ENCODE results near the gene LRRC75A. TPM values are rescaled to one million over a fixed set of nuclear protein-coding genes. Genes with fewer than 3 reads are reported as not detected.

Gene LRRC75A
- total and polyA plus RNA-seq, 2 of the 13 experiments (the other 11 are each of a cell fraction or from before 2014, with no cell fraction given) = 0.03 TPM; not detected in 1

DNA sequence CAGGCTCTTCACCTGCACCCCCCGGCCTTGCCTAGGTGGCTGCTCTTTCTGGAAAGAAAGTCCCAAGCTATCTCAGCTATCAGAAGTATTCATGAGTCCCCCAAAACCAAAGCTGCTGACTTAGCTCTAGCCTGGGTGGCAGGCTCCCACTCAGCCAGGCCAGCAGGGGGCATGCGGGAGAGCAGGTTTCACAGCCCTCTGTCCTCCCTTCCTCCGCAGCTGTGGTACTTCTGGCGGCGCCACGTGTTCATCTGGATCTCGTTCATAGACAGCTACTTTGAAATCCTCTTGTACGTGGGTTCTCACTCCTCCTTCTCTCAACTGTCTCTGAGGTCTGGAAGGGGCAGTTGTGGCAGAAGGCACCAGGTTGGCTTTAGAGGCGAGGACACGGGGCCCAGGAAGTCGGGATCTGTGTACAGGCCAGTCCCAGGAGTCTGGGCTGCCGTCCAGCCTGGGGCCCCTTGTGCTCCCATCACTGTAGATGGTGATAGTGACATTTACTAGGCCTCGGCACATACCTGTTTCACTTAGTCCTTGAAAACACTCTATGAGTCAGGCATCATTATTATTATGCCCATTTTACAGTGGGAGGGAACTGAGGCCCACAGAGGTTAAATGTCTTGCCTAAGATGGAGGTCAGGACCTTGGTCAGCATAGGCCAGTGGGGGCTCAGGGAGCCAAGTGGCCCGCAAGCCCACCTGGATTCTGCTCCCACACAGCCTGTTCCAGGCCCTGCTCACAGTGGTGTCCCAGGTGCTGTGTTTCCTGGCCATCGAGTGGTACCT lies 63.7 kb downstream of the LRRC75A start (continued):
- TF ChIP-seq, protein P1, sequence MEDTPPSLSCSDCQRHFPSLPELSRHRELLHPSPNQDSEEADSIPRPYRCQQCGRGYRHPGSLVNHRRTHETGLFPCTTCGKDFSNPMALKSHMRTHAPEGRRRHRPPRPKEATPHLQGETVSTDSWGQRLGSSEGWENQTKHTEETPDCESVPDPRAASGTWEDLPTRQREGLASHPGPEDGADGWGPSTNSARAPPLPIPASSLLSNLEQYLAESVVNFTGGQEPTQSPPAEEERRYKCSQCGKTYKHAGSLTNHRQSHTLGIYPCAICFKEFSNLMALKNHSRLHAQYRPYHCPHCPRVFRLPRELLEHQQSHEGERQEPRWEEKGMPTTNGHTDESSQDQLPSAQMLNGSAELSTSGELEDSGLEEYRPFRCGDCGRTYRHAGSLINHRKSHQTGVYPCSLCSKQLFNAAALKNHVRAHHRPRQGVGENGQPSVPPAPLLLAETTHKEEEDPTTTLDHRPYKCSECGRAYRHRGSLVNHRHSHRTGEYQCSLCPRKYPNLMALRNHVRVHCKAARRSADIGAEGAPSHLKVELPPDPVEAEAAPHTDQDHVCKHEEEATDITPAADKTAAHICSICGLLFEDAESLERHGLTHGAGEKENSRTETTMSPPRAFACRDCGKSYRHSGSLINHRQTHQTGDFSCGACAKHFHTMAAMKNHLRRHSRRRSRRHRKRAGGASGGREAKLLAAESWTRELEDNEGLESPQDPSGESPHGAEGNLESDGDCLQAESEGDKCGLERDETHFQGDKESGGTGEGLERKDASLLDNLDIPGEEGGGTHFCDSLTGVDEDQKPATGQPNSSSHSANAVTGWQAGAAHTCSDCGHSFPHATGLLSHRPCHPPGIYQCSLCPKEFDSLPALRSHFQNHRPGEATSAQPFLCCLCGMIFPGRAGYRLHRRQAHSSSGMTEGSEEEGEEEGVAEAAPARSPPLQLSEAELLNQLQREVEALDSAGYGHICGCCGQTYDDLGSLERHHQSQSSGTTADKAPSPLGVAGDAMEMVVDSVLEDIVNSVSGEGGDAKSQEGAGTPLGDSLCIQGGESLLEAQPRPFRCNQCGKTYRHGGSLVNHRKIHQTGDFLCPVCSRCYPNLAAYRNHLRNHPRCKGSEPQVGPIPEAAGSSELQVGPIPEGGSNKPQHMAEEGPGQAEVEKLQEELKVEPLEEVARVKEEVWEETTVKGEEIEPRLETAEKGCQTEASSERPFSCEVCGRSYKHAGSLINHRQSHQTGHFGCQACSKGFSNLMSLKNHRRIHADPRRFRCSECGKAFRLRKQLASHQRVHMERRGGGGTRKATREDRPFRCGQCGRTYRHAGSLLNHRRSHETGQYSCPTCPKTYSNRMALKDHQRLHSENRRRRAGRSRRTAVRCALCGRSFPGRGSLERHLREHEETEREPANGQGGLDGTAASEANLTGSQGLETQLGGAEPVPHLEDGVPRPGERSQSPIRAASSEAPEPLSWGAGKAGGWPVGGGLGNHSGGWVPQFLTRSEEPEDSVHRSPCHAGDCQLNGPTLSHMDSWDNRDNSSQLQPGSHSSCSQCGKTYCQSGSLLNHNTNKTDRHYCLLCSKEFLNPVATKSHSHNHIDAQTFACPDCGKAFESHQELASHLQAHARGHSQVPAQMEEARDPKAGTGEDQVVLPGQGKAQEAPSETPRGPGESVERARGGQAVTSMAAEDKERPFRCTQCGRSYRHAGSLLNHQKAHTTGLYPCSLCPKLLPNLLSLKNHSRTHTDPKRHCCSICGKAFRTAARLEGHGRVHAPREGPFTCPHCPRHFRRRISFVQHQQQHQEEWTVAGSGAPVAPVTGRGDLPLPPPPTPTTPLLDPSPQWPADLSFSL (CRISPR knock-in tag; IDR thresholded peaks at IDR 0.05) = no peak
- TF ChIP-seq NR2F6 (IDR thresholded peaks at IDR 0.05) = no peak
- 0 out of 2 replicates have a peak, but pooled peaks have one; percentile 37 for TF ChIP-seq NR2F6 (CRISPR knock-in tag; IDR thresholded peaks at IDR 0.05)
- no peak for TF ChIP-seq ZBTB3 (CRISPR knock-in tag; IDR thresholded peaks at IDR 0.05; ENCODE audit: borderline replicate concordance, low read depth)
- TF ChIP-seq, protein P2, sequence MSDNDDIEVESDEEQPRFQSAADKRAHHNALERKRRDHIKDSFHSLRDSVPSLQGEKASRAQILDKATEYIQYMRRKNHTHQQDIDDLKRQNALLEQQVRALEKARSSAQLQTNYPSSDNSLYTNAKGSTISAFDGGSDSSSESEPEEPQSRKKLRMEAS (IDR thresholded peaks at IDR 0.05) = peak; percentile 97
- TF ChIP-seq ESRRA (CRISPR knock-in tag; IDR thresholded peaks at IDR 0.05; ENCODE audit: low read depth) = no peak
- TF ChIP-seq HMG20A (CRISPR knock-in tag; IDR thresholded peaks at IDR 0.05; ENCODE audit: borderline replicate concordance) = no peak
- no peak for TF ChIP-seq ZNF564 (CRISPR knock-in tag; IDR thresholded peaks at IDR 0.05)
- no peak for TF ChIP-seq ZNF343 (CRISPR knock-in tag; IDR thresholded peaks at IDR 0.05)
- 0 out of 2 replicates have a peak, but pooled peaks have one; percentile 44 for TF ChIP-seq HES4 (CRISPR knock-in tag; IDR thresholded peaks at IDR 0.05; ENCODE audit: borderline replicate concordance)
- TF ChIP-seq ZNF282 (IDR thresholded peaks at IDR 0.05; ENCODE audit: partially characterized antibody) = no peak
- TF ChIP-seq LCORL (IDR thresholded peaks at IDR 0.05) = no peak
- peak; percentile 68 for TF ChIP-seq LCORL (CRISPR knock-in tag; IDR thresholded peaks at IDR 0.05)
- TF ChIP-seq DMAP1 (CRISPR knock-in tag; IDR thresholded peaks at IDR 0.05) = peak; percentile 83
- no peak for TF ChIP-seq ZC3H13 (CRISPR knock-in tag; IDR thresholded peaks at IDR 0.05)
- TF ChIP-seq ZNF83 (CRISPR knock-in tag; IDR thresholded peaks at IDR 0.05; ENCODE audit: borderline replicate concordance) = peak; percentile 77; the same call in 1 of the 2 replicates
- 0 out of 2 replicates have a peak, but pooled peaks have one; percentile 78 for TF ChIP-seq ZNF30 (CRISPR knock-in tag; IDR thresholded peaks at IDR 0.05)
- TF ChIP-seq NFYC (CRISPR knock-in tag; IDR thresholded peaks at IDR 0.05) = no peak
- no peak for TF ChIP-seq ZNF317 (CRISPR knock-in tag; IDR thresholded peaks at IDR 0.05)
- no peak for TF ChIP-seq ZMYM3 (CRISPR knock-in tag; IDR thresholded peaks at IDR 0.05)
- TF ChIP-seq, protein P3, sequence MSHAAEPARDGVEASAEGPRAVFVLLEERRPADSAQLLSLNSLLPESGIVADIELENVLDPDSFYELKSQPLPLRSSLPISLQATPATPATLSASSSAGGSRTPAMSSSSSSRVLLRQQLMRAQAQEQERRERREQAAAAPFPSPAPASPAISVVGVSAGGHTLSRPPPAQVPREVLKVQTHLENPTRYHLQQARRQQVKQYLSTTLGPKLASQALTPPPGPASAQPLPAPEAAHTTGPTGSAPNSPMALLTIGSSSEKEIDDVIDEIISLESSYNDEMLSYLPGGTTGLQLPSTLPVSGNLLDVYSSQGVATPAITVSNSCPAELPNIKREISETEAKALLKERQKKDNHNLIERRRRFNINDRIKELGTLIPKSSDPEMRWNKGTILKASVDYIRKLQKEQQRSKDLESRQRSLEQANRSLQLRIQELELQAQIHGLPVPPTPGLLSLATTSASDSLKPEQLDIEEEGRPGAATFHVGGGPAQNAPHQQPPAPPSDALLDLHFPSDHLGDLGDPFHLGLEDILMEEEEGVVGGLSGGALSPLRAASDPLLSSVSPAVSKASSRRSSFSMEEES (CRISPR knock-in tag; IDR thresholded peaks at IDR 0.05) = peak; percentile 66
- TF ChIP-seq MIER2 (CRISPR knock-in tag; IDR thresholded peaks at IDR 0.05) = 0 out of 2 replicates have a peak, but pooled peaks have one; percentile 19
- peak; percentile 62; the same call in 1 of the 2 replicates for TF ChIP-seq ZNF331 (CRISPR knock-in tag; IDR thresholded peaks at IDR 0.05)
